ENCODE measurements around the gene RPAP2. TPM values are rescaled to one million over a fixed set of nuclear protein-coding genes. Genes with fewer than 3 reads are reported as not detected.

RPAP2 gene
- total and polyA plus RNA-seq, 10 of the 15 experiments (the other 5 are each of a cell fraction or from before 2014, with no cell fraction given): 11.4 to 39.5 (median 21.7) TPM

DNA sequence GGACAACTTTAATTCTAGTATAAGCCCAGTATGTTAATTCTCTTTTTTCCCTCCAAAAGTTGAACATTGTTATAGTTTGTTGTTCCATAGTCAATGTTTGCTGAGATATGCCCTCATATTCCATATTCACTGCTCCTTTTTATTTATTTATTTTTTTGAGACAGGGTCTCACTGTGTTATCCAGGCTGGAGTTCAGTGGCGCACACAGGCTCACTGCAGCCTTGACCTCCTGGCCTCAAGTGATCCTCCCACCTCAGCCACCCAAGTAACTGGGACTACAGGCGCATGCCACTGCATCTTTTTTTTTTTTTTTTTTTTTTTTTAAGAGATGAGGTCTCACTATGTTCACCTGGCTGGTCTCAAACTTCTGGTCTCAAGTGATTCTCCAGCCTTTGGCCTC lies 149.1 kb downstream of the RPAP2 start (continued):
- TF ChIP-seq, protein P1, sequence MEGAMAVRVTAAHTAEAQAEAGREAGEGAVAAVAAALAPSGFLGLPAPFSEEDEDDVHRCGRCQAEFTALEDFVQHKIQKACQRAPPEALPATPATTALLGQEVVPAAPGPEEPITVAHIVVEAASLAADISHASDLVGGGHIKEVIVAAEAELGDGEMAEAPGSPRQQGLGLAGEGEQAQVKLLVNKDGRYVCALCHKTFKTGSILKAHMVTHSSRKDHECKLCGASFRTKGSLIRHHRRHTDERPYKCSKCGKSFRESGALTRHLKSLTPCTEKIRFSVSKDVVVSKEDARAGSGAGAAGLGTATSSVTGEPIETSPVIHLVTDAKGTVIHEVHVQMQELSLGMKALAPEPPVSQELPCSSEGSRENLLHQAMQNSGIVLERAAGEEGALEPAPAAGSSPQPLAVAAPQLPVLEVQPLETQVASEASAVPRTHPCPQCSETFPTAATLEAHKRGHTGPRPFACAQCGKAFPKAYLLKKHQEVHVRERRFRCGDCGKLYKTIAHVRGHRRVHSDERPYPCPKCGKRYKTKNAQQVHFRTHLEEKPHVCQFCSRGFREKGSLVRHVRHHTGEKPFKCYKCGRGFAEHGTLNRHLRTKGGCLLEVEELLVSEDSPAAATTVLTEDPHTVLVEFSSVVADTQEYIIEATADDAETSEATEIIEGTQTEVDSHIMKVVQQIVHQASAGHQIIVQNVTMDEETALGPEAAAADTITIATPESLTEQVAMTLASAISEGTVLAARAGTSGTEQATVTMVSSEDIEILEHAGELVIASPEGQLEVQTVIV (IDR thresholded peaks at IDR 0.05; ENCODE audit: borderline replicate concordance, partially characterized antibody): no peak

Small RNA genes within 50 kb of the gene (small RNA-seq; reads per million reads assigned to genes)
- gene RN7SL824P: not detected

Other genes with a start within 250 kb of the RPAP2 start
- gene SETSIP, start 223.6 kb upstream of the RPAP2 start, total RNA-seq (2014; rRNA removed): 0.17 TPM in 1 of 2 replicates, not detected in the other
- 0.23 TPM in 1 of 2 replicates, not detected in the other for gene SETSIP, start 223.6 kb upstream of the RPAP2 start, total RNA-seq (2014; rRNA removed; fragmentation: Illumina TruSeq; extraction: Trizol)
- not detected in 2 replicates for gene SETSIP, start 223.6 kb upstream of the RPAP2 start, total RNA-seq (2021)
- 0.18 and 0.48 TPM in 2 replicates for gene SETSIP, start 223.6 kb upstream of the RPAP2 start, polyA plus RNA-seq (2011; rRNA removed)
- gene SETSIP, start 223.6 kb upstream of the RPAP2 start, polyA plus RNA-seq (2014; fragmentation: Illumina TruSeq; extraction: Trizol): 0.33 and 0.46 TPM in 2 replicates
- under 1 TPM; 0.16 to 0.27 TPM for gene SETSIP, start 223.6 kb upstream of the RPAP2 start, polyA plus RNA-seq (2014; fragmentation: Nextera tagmentation; extraction: Ambion mirVana)
- gene SETSIP, start 223.6 kb upstream of the RPAP2 start, polyA plus RNA-seq (2014; rRNA removed): 0.15 and 0.22 TPM in 2 replicates
- gene SETSIP, start 223.6 kb upstream of the RPAP2 start, polyA plus RNA-seq (2016; fragmentation: Nextera tagmentation; extraction: Ambion mirVana): under 1 TPM; 0.35 to 0.36 TPM
- 0.16 and 0.23 TPM in 2 replicates for gene BTBD8, start 218.7 kb upstream of the RPAP2 start, total RNA-seq (2014; rRNA removed)
- 0.18 TPM in 2 replicates for gene BTBD8, start 218.7 kb upstream of the RPAP2 start, total RNA-seq (2014; rRNA removed; fragmentation: Illumina TruSeq; extraction: Trizol)
- 0.23 and 0.27 TPM in 2 replicates for gene BTBD8, start 218.7 kb upstream of the RPAP2 start, total RNA-seq (2021)
- gene BTBD8, start 218.7 kb upstream of the RPAP2 start, polyA plus RNA-seq (2011; rRNA removed): 0.19 and 0.32 TPM in 2 replicates
- 0.03 and 0.18 TPM in 2 replicates for gene BTBD8, start 218.7 kb upstream of the RPAP2 start, polyA plus RNA-seq (2014; fragmentation: Illumina TruSeq; extraction: Trizol)
- gene BTBD8, start 218.7 kb upstream of the RPAP2 start, polyA plus RNA-seq (2014; fragmentation: Nextera tagmentation; extraction: Ambion mirVana): under 1 TPM in 1 of 2 experiments, not detected in 1; 0.07 TPM
- gene BTBD8, start 218.7 kb upstream of the RPAP2 start, polyA plus RNA-seq (2014; rRNA removed): 0.03 and 0.15 TPM in 2 replicates
- gene BTBD8, start 218.7 kb upstream of the RPAP2 start, polyA plus RNA-seq (2016; fragmentation: Nextera tagmentation; extraction: Ambion mirVana): under 1 TPM; 0.23 to 0.32 TPM
- not detected in 2 replicates for gene C1orf146, start 81.1 kb upstream of the RPAP2 start, total RNA-seq (2014; rRNA removed)
- not detected in 2 replicates for gene C1orf146, start 81.1 kb upstream of the RPAP2 start, total RNA-seq (2014; rRNA removed; fragmentation: Illumina TruSeq; extraction: Trizol)
- not detected in 2 replicates for gene C1orf146, start 81.1 kb upstream of the RPAP2 start, total RNA-seq (2021)
- gene C1orf146, start 81.1 kb upstream of the RPAP2 start, polyA plus RNA-seq (2011; rRNA removed): not detected in 2 replicates
- gene C1orf146, start 81.1 kb upstream of the RPAP2 start, polyA plus RNA-seq (2014; fragmentation: Illumina TruSeq; extraction: Trizol): not detected in 2 replicates
- not detected for gene C1orf146, start 81.1 kb upstream of the RPAP2 start, polyA plus RNA-seq (2014; fragmentation: Nextera tagmentation; extraction: Ambion mirVana)
- not detected in 2 replicates for gene C1orf146, start 81.1 kb upstream of the RPAP2 start, polyA plus RNA-seq (2014; rRNA removed)
- not detected for gene C1orf146, start 81.1 kb upstream of the RPAP2 start, polyA plus RNA-seq (2016; fragmentation: Nextera tagmentation; extraction: Ambion mirVana)
- 13.3 and 17.1 TPM in 2 replicates for gene GLMN, start 72 bp upstream of the RPAP2 start, total RNA-seq (2014; rRNA removed)
- 17.6 and 18.1 TPM in 2 replicates for gene GLMN, start 72 bp upstream of the RPAP2 start, total RNA-seq (2014; rRNA removed; fragmentation: Illumina TruSeq; extraction: Trizol)
- gene GLMN, start 72 bp upstream of the RPAP2 start, total RNA-seq (2021): 11.5 TPM in 2 replicates
- 15.3 and 28.0 TPM in 2 replicates for gene GLMN, start 72 bp upstream of the RPAP2 start, polyA plus RNA-seq (2011; rRNA removed)
- gene GLMN, start 72 bp upstream of the RPAP2 start, polyA plus RNA-seq (2014; fragmentation: Illumina TruSeq; extraction: Trizol): 15.4 and 20.9 TPM in 2 replicates
- gene GLMN, start 72 bp upstream of the RPAP2 start, polyA plus RNA-seq (2014; fragmentation: Nextera tagmentation; extraction: Ambion mirVana): 10 to 100 TPM; 18.2 to 20.6 TPM
- 11.0 and 14.4 TPM in 2 replicates for gene GLMN, start 72 bp upstream of the RPAP2 start, polyA plus RNA-seq (2014; rRNA removed)
- 10 to 100 TPM; 30.0 to 33.7 TPM for gene GLMN, start 72 bp upstream of the RPAP2 start, polyA plus RNA-seq (2016; fragmentation: Nextera tagmentation; extraction: Ambion mirVana)
- gene GFI1, start 187.9 kb downstream of the RPAP2 start, total RNA-seq (2014; rRNA removed): 11.2 and 11.9 TPM in 2 replicates
- gene GFI1, start 187.9 kb downstream of the RPAP2 start, total RNA-seq (2014; rRNA removed; fragmentation: Illumina TruSeq; extraction: Trizol): 7.1 and 7.3 TPM in 2 replicates
- 12.4 and 13.0 TPM in 2 replicates for gene GFI1, start 187.9 kb downstream of the RPAP2 start, total RNA-seq (2021)
- 14.1 and 18.3 TPM in 2 replicates for gene GFI1, start 187.9 kb downstream of the RPAP2 start, polyA plus RNA-seq (2011; rRNA removed)
- gene GFI1, start 187.9 kb downstream of the RPAP2 start, polyA plus RNA-seq (2014; fragmentation: Illumina TruSeq; extraction: Trizol): 6.9 and 7.1 TPM in 2 replicates
- 1 to 10 TPM; 1.8 to 2.2 TPM for gene GFI1, start 187.9 kb downstream of the RPAP2 start, polyA plus RNA-seq (2014; fragmentation: Nextera tagmentation; extraction: Ambion mirVana)
- gene GFI1, start 187.9 kb downstream of the RPAP2 start, polyA plus RNA-seq (2014; rRNA removed): 9.5 and 11.6 TPM in 2 replicates
- 1 to 10 TPM; 6.0 to 7.5 TPM for gene GFI1, start 187.9 kb downstream of the RPAP2 start, polyA plus RNA-seq (2016; fragmentation: Nextera tagmentation; extraction: Ambion mirVana)